NB4 (cell line): ENCODE data around the gene STK38.
A peak's percentile ranks its signal among the peaks of the same experiment; 100 is the strongest.

Experiments
- MYC ChIP-seq: IDR thresholded peaks from 2 replicates; pipeline ENCODE4 v1.6.1; 2011; ENCODE audit warnings: low read depth, low read length
- POLR2A ChIP-seq: IDR thresholded peaks from 2 replicates; pipeline ENCODE4 v1.6.1; 2011; ENCODE audit warnings: mild to moderate bottlenecking; ENCODE audit not compliant: insufficient read length; ENCODE audit errors: extremely low read depth
- TF ChIP-seq, protein P1 (sequence below): IDR thresholded peaks from one replicate; pipeline ENCODE4 v1.5.1; 2012; ENCODE audit warnings: low read depth, low read length
- TF ChIP-seq, protein P2 (sequence below): IDR thresholded peaks from 2 replicates; pipeline ENCODE4 v1.6.1; 2011; ENCODE audit warnings: low read depth, low read length

DNA sequence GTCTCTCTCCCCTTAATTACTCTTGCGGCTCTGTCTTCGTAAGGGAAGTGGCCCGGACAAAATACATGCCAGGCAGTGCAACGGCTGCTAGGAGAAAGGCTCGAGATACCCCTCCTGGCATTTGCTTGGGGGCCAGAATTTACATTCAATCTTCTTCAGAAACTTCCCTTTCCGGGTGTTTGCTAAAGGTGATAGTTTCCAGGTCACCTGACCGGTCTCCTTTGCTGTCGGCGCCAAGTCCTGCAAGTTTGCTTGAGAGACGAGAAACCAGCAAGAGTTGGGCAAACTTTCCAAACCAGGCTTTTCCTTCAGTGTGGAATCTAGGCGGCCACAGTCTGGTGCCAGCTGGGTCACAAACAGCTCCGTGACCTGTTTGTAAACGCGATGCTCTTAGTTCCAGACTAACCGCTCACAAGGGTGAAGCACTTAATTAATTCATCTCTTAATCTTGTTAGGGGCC lies 46.3 kb upstream of the STK38 start:
- TF ChIP-seq, protein P1, sequence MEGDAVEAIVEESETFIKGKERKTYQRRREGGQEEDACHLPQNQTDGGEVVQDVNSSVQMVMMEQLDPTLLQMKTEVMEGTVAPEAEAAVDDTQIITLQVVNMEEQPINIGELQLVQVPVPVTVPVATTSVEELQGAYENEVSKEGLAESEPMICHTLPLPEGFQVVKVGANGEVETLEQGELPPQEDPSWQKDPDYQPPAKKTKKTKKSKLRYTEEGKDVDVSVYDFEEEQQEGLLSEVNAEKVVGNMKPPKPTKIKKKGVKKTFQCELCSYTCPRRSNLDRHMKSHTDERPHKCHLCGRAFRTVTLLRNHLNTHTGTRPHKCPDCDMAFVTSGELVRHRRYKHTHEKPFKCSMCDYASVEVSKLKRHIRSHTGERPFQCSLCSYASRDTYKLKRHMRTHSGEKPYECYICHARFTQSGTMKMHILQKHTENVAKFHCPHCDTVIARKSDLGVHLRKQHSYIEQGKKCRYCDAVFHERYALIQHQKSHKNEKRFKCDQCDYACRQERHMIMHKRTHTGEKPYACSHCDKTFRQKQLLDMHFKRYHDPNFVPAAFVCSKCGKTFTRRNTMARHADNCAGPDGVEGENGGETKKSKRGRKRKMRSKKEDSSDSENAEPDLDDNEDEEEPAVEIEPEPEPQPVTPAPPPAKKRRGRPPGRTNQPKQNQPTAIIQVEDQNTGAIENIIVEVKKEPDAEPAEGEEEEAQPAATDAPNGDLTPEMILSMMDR: no peak
- TF ChIP-seq POLR2A (no peak), MYC (peak; percentile 29; the same call in 1 of the 2 replicates)
- TF ChIP-seq, protein P2, sequence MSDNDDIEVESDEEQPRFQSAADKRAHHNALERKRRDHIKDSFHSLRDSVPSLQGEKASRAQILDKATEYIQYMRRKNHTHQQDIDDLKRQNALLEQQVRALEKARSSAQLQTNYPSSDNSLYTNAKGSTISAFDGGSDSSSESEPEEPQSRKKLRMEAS: no peak
